DOHH2 (cell line): ENCODE data around the gene PNRC1.

Experiments used
- CTCF ChIP-seq: fragments of 200-600 bp; sonication (generic); IDR thresholded peaks from one replicate; pipeline ENCODE4 v1.5.1; 2014; ENCODE audit warnings: antibody characterized with exemption, mild to moderate bottlenecking, low read depth, low read length; ENCODE audit not compliant: poor library complexity, severe bottlenecking
- EZH2phosphoT487 ChIP-seq: fragments of 200-600 bp; sonication (generic); IDR thresholded peaks from 2 replicates; pipeline ENCODE4 v1.6.1; 2017; ENCODE audit warnings: borderline replicate concordance, mild to moderate bottlenecking, antibody characterized with exemption, low read length, moderate library complexity, mixed read lengths

GRCh38 chr6:89059227-89059626 is 21.3 kb upstream of the PNRC1 start:
- no peak for TF ChIP-seq CTCF
- no peak for TF ChIP-seq EZH2phosphoT487
